Measurements from ENCODE around the gene ZDHHC1.

ZDHHC1 gene, protein sequence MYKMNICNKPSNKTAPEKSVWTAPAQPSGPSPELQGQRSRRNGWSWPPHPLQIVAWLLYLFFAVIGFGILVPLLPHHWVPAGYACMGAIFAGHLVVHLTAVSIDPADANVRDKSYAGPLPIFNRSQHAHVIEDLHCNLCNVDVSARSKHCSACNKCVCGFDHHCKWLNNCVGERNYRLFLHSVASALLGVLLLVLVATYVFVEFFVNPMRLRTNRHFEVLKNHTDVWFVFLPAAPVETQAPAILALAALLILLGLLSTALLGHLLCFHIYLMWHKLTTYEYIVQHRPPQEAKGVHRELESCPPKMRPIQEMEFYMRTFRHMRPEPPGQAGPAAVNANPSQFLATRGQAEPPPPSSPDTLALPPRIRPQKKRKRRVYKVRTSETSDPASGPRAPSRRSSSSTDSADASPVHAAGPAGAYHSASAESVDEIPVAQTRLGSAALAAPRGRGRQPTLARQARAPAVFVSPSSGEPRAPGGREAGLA
- 1.9 to 2.2 reads per million in 2 donors for total RNA-seq

- DNase-seq: peak; percentile 32
Observed at GRCh38 chr16:67415872-67416793, at the start of gene ZDHHC1. ZDHHC1 (minus strand) TSS chr16:67416477; CDS start chr16:67407775, 8,702 bp downstream.

GRCh38 chr16:67464565-67464964 is 48.3 kb upstream of the ZDHHC1 start:
- DNase-seq: no peak

- no peak for DNase-seq
Observed at GRCh38 chr16:67463691-67464090, 47.4 kb upstream of the ZDHHC1 start.

GRCh38 chr16:67463059-67463458 is 46.8 kb upstream of the ZDHHC1 start:
- DNase-seq: no peak

GRCh38 chr16:67462279-67462655 is 46.0 kb upstream of the ZDHHC1 start:
- DNase-seq: no peak

DNA sequence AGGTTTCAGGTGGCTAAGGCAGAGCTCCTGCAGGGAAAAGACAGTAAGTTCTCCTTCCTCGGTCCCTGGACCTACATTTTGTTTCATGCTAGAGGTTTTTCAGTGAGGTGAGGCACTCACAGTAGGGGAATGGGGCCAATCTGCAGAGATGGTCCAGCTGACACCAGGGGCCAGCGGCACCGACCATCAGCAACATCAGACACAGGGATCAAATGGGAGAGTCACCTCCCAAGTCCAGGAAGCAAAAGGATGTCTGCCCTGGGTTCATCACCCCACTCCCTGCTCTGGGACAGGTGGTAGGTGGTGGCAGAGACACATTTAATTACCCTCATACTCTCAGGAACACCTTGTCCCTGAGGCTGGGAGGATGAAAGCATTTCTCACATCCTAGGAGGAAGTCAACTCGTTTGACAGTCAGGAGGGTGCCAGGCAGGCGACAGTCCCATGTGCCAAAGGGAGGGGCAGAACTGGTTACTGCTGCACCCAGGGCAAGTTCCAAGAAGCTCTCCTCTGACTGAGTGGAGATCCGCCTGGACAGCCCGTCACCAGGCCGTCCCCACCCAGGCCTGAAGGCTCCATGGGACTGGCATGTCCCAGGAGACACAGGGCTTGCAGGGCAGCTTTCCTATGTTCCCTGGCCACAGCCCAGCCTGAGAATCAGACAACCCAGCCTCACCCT is 45.5 kb upstream of the ZDHHC1 start:
- DNase-seq: no peak

DNA sequence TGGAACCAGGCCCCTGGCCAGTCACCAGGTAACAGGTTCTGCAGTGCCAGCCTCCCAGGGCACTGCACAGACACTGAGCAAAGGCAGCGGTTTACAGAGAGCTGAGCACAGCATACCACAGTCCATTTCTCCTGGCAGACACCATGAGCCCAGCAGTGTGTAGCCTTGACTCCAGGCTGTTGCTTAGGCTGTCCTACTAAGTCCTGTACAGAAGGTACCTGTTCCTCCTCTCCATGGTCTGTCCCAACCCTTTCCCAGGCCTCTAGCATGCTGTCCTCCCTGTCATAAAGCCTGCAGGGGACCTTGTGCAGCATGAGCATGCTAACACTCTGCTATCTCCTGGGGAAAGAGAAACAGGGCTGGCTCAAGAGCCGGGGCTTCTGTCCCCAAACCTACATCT is 44.7 kb upstream of the ZDHHC1 start:
- no peak for DNase-seq

DNA sequence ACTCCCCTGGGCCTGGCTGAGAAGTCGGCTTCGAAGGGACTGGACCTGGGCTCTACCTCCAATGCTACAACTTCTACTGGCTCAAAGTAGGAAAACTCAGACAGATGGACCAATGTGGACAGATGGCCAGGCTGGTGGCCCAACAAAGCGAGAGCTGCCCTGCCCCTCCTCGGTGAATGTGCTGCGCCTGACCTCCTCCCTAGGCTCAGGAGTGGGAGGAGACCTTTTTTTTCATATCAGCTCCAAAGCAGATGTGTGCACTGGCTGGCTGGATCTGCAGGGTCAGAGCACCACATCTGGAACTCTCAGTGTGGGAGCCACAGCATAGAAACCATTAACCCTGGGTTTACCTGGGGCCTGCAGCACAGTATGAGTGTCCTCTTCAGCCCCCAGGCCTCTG is 43.9 kb upstream of the ZDHHC1 start:
- no peak for DNase-seq

DNA sequence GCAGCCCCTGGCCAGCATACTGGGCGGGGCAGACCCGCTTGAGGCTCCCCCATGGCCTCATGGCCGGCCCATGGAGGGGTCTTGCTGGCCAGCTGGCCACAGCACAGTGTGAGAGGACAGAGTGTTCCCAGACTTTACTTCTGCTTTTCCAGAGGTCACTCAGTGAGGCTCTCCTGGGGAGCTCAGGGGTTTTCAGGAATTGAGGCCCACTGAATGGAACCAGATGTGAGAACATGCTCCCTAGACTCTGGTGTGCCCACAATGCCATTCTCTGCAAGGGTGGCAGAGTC is 43.5 kb upstream of the ZDHHC1 start:
- DNase-seq: no peak

GRCh38 chr16:67459066-67459860 is 43.0 kb upstream of the ZDHHC1 start:
- no peak for DNase-seq

DNA sequence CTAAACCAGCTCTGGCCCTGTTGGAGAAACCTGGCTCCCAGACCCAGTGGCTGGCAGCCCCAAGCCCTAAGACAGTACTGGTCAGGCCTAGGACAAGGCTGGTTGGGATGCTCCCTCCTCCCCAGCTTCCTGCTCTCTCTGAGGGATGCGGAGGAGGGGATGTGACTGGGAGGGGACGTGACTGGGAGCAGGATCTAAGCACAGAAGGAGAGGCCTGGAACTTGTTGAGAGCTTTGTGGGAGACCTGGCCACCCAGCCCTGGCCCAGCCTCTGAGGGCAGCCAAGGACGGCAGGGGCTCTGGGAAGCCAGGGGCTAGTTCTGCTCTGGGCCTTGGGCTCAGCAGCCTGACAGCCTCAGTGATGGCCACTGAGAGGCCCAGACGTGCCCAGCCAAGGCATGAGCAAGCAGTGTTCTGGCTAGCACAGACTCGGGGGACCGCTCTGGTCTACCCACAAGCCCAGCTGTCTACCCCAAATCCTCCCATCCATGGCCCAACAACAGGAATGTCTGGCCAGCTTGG is 41.9 kb upstream of the ZDHHC1 start:
- DNase-seq: no peak

DNA sequence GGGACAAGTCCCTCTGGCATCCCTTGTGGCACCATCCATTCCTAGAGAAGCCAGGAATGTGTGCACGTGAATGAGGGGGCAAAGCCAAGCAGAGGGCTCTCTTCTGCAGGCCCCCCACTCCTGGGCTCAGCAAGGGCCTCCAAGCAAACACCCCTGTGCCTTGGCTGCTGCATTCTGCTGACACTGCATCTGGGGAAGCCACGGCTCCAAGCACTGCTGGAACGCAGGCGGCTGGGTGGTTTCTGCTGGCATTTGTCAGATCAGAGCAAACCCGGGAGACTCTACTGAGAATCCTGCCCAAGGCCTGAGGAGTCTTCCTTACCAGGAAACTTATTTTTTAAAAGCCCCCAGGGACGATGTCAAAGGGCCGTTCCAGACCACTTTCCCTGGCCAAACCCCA is 41.3 kb upstream of the ZDHHC1 start:
- DNase-seq: no peak

GRCh38 chr16:67456391-67457081 is 40.3 kb upstream of the ZDHHC1 start:
- DNase-seq: no peak

- no peak for DNase-seq
Observed at GRCh38 chr16:67454852-67455251, 38.6 kb upstream of the ZDHHC1 start.

- DNase-seq: no peak
Observed at GRCh38 chr16:67454104-67454503, 37.8 kb upstream of the ZDHHC1 start.

- no peak for DNase-seq
Observed at GRCh38 chr16:67451704-67452435, 35.6 kb upstream of the ZDHHC1 start.

DNA sequence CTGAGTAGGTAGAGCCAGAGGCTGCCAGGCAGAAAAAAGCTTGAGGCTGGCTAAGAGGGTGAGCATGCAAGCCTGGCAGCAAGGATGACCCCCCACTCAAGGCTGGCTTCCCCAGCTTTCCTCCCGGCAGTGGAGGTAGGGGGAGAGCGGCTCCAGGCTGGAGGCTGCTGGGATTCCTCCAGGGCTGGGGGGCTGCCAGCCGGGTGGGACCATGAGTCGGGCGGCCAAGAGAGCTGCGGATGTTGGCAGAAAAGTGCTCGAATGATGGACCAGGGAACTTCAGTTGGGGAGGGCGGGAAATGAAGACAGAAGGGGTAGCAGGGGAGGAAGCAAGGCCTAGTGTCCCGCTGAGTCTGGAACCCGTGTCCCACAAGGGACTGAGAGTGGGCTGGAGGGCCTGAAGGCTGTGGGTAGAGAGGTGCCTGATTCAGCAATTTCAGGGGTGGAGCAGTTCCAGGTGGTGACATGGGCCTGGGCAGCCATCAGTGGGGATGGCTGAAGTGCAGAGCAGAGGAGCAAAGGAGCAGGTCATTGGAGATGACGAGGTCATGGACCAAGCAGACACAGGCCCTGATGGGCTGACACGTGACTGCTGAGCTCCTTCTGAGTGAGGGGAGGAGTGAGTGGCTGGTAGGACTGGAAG is 34.9 kb upstream of the ZDHHC1 start:
- no peak for DNase-seq

GRCh38 chr16:67449739-67450138 is 33.5 kb upstream of the ZDHHC1 start:
- DNase-seq: no peak

GRCh38 chr16:67449336-67449735 is 33.1 kb upstream of the ZDHHC1 start:
- DNase-seq: no peak

GRCh38 chr16:67448580-67448979 is 32.3 kb upstream of the ZDHHC1 start:
- no peak for DNase-seq

Measured in activated gamma-delta T cell (primary cell).